ENCODE results near the gene SMYD3.

SMYD3 gene

DNA sequence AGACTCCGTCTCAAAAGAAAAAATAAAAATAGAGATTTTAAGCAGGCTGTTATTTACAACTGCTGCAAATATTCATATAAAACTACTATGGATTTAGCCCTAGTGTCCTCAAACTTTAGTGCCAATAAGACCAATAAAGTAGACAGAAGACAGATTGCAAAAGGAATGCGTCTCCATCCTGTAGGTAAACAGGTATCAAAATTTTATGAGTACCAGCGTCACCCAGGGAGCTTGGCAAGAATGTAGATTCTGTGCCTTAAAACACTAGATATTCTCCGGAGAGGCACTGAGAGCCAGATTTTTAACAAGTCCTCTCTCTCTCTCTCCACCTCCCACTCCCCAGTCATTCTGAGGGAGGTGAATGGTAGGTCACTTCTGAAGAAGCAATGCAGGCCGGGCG lies 18.4 kb downstream of the SMYD3 start:
- H3K4me3 ChIP-seq = no peak overlapping the region
- H3K4me2 ChIP-seq = no peak overlapping the region
- H3K9me3 ChIP-seq (replicated peaks in 1 of 11) = no peaks in the 10 kb centered on the region
- peaks cover 0 to 13% (median 8%) of the 10 kb centered on the region in 10 experiments; a peak in 10 of 20 replicates for H3K4me1 ChIP-seq
- no peaks in the 10 kb centered on the region for H3K27me3 ChIP-seq
- peaks cover 0 to 14% (median 4%) of the 10 kb centered on the region in 11 experiments; a peak in 7 of 22 replicates for H4K20me1 ChIP-seq
- TF ChIP-seq Cebpa-rat (IDR thresholded peaks at IDR 0.05) = no peak
- H3K27ac ChIP-seq = no peak overlapping the region
- H3K36me3 ChIP-seq = peaks cover 0 to 7% (median 0%) of the 10 kb centered on the region in 11 experiments; a peak in 2 of 22 replicates
- H3K9ac ChIP-seq = no peak overlapping the region

DNA sequence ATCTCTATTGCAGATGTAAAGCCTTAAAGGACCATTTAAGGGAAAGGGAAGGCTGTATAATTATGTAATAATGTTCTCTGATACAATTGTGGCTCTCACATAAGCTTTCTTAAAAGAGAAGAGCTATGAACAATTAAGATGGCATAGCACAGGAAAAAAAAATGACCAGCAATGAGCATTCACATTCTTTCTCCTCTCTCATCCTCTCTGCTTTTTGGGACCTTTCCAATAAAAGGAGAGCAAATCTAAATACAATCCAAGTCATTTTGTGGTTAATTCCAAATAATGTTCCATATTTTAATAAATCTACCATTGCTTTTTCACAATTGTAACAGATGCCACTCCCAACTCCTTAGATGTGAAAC lies 23.5 kb downstream of the SMYD3 start:
- Histone ChIP-seq H3K9ac (no peak overlapping the region), H3K4me2 (peak overlapping the region in 3 of 11 experiments; percentile 5 to 16 (median 8); a peak in 3 of 22 replicates), H3K27ac (no peak overlapping the region), H3K27me3 (no peaks in the 10 kb centered on the region), H4K20me1 (peaks cover 0 to 9% (median 0%) of the 10 kb centered on the region in 11 experiments; a peak in 3 of 22 replicates), H3K36me3 (peaks cover 0 to 3% (median 0%) of the 10 kb centered on the region in 11 experiments; a peak in 1 of 22 replicates), H3K4me3 (no peak overlapping the region), H3K4me1 (peaks cover 0 to 16% (median 6%) of the 10 kb centered on the region in 10 experiments; a peak in 8 of 20 replicates), H3K9me3 (replicated peaks in 1 of 11) (peaks cover 0 to 5% (median 0%) of the 10 kb centered on the region in 11 experiments; a peak in 3 of 22 replicates)
- no peak for TF ChIP-seq Cebpa-rat (IDR thresholded peaks at IDR 0.05)

DNA sequence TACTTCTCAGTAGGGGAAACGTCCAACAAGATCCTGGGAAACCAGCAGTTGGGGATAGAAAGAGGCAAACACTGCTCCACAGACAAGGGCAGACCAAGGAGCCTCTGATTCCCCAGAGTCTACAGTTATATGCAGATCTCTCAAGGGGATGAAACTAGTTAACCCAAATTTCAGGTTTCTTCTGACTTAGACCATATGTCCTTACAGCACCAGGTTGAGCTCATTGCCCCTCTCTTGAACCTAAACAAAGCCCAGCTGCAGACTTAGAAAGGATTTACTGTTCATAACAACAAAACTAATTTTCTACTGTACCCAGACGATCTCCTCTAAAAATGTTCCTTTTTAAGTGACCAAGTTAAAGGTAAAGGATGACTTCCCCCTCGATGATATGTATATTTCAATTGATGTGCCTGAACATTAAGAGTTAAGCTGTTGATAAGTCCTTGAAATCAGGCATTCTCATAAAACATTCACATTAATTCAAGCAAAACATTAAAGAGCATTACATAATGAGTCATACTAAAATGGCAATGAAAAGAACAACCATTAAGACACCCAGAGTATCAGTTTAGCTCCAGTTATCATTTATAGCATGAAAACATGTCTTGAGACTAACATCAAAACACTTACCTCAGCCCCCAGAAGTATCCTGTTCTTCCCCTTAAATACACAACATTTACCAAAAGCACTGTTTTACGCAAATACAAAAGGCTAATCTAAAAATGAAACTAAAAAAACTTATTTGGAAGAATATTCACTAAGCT lies 24.1 kb downstream of the SMYD3 start:
- H3K4me2 ChIP-seq = peak overlapping the region in 3 of 11 experiments; percentile 5 to 16 (median 8); a peak in 4 of 22 replicates
- no peak overlapping the region for H3K9ac ChIP-seq
- H3K4me3 ChIP-seq = no peak overlapping the region
- no peaks in the 10 kb centered on the region for H3K27me3 ChIP-seq
- TF ChIP-seq Cebpa-rat (IDR thresholded peaks at IDR 0.05) = no peak
- H3K27ac ChIP-seq = no peak overlapping the region
- peaks cover 0 to 3% (median 0%) of the 10 kb centered on the region in 11 experiments; a peak in 1 of 22 replicates for H3K36me3 ChIP-seq
- H3K9me3 ChIP-seq (replicated peaks in 1 of 11) = peaks cover 0 to 5% (median 0%) of the 10 kb centered on the region in 11 experiments; a peak in 3 of 22 replicates
- H3K4me1 ChIP-seq = peaks cover 0 to 16% (median 6%) of the 10 kb centered on the region in 10 experiments; a peak in 8 of 20 replicates
- peaks cover 0 to 14% (median 0%) of the 10 kb centered on the region in 11 experiments; a peak in 3 of 22 replicates for H4K20me1 ChIP-seq

DNA sequence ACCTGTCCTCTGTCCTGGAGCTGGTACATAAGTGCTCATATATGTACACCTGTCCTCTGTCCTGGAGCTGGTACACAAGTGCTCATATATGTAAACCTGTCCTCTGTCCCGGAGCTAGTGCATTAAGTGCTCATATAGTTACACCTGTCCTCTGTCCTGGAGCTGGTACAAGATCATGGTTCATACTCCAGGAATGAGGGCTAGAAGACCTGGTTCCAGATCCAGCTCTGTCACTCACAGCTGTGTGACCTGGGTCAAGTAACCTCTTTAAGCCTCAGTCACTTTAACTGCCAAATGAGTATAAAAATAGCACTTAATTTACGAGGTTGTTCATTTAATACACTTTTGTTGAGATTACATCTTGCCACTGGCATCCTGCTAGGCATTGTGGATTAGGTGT lies 28.0 kb downstream of the SMYD3 start:
- Histone ChIP-seq H4K20me1 (peaks cover 0 to 29% (median 0%) of the 10 kb centered on the region in 11 experiments; a peak in 4 of 22 replicates), H3K27ac (no peak overlapping the region), H3K9me3 (replicated peaks in 1 of 11) (peaks cover 0 to 5% (median 0%) of the 10 kb centered on the region in 11 experiments; a peak in 3 of 22 replicates), H3K4me2 (no peak overlapping the region), H3K9ac (no peak overlapping the region), H3K4me1 (peaks cover 0 to 18% (median 7%) of the 10 kb centered on the region in 10 experiments; a peak in 9 of 20 replicates), H3K36me3 (peaks cover 0 to 3% (median 0%) of the 10 kb centered on the region in 11 experiments; a peak in 1 of 22 replicates), H3K4me3 (no peak overlapping the region), H3K27me3 (no peaks in the 10 kb centered on the region)
- no peak for TF ChIP-seq Cebpa-rat (IDR thresholded peaks at IDR 0.05)

DNA sequence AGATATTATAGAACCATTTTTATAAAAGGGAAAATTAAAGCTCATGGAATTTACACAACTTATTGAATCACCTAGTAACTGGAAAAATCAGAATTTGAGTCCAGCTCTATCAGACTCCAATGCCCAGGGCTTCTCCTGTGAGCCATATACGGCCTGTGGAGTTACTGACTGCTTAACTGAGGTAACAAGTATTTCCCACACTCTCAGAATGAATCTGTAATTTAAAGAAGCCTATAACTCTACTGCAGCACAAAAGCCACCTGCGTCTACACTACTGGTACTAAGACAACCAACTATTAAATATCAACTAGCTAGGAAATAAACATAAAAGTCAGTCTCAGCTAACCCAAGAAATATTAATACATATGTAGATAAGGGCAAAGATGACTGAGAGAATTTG lies 29.4 kb downstream of the SMYD3 start:
- Histone ChIP-seq H3K4me2 (no peak overlapping the region), H3K27ac (no peak overlapping the region), H3K36me3 (peaks cover 0 to 3% (median 0%) of the 10 kb centered on the region in 11 experiments; a peak in 1 of 22 replicates), H3K9ac (no peak overlapping the region), H3K4me3 (no peak overlapping the region), H4K20me1 (peaks cover 0 to 24% (median 0%) of the 10 kb centered on the region in 11 experiments; a peak in 4 of 22 replicates), H3K9me3 (replicated peaks in 1 of 11) (peaks cover 0 to 5% (median 0%) of the 10 kb centered on the region in 11 experiments; a peak in 3 of 22 replicates), H3K4me1 (peaks cover 0 to 15% (median 7%) of the 10 kb centered on the region in 10 experiments; a peak in 9 of 20 replicates), H3K27me3 (no peaks in the 10 kb centered on the region)
- TF ChIP-seq Cebpa-rat (IDR thresholded peaks at IDR 0.05) = no peak

DNA sequence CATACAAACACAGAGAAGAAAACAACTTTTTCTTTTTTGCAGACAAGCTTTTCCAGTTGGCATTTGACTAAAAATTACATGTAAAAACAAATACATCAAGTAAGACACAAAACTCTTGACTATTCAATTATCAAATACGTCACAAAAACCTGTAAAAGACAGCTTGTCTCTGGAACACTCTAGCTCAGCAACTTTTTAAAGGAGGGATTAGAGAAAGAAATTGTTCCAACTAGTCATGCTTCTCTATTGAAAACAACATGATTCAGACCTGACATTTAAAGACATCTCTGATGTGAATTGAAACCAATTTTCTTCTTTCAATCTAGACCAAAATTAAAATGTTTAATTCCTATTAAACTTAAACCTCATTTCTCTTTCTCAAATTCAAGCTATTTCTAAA lies 30.3 kb downstream of the SMYD3 start:
- H3K27me3 ChIP-seq = no peaks in the 10 kb centered on the region
- H3K4me1 ChIP-seq = peaks cover 0 to 16% (median 8%) of the 10 kb centered on the region in 10 experiments; a peak in 8 of 20 replicates
- TF ChIP-seq Cebpa-rat (IDR thresholded peaks at IDR 0.05) = no peak
- no peak overlapping the region for H3K4me3 ChIP-seq
- no peak overlapping the region for H3K27ac ChIP-seq
- peaks cover 0 to 24% (median 0%) of the 10 kb centered on the region in 11 experiments; a peak in 4 of 22 replicates for H4K20me1 ChIP-seq
- peaks cover 0 to 3% (median 0%) of the 10 kb centered on the region in 11 experiments; a peak in 1 of 22 replicates for H3K36me3 ChIP-seq
- H3K9me3 ChIP-seq (replicated peaks in 1 of 11) = peaks cover 0 to 3% (median 0%) of the 10 kb centered on the region in 11 experiments; a peak in 3 of 22 replicates
- no peak overlapping the region for H3K9ac ChIP-seq
- H3K4me2 ChIP-seq = no peak overlapping the region

DNA sequence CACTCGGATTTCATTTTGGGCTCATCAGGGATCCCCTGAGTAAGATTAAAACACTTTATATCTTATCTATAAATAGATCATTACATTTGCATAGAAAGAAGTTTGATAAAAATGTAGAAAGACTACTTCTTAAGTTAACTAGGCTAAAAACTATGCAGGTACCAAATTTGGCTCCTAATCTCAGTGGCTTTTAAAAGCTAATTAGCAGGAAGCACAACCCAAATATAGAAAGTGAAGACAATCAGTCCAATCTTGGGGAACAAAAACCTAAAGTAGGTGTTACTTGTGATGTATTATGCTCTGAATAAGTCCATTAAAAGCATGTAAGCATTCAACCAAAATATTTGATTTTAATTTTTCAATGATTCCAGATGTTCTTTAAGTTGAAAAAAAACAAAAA lies 35.4 kb downstream of the SMYD3 start:
- Histone ChIP-seq H4K20me1 (peaks cover 0 to 19% (median 0%) of the 10 kb centered on the region in 11 experiments; a peak in 4 of 22 replicates), H3K36me3 (no peaks in the 10 kb centered on the region), H3K4me2 (no peak overlapping the region; a peak in 1 of 22 replicates), H3K9ac (no peak overlapping the region), H3K27me3 (no peaks in the 10 kb centered on the region), H3K4me1 (peaks cover 0 to 20% (median 8%) of the 10 kb centered on the region in 10 experiments; a peak in 8 of 20 replicates), H3K9me3 (replicated peaks in 1 of 11) (no peaks in the 10 kb centered on the region), H3K27ac (no peak overlapping the region), H3K4me3 (no peak overlapping the region)
- TF ChIP-seq Cebpa-rat (IDR thresholded peaks at IDR 0.05) = no peak

DNA sequence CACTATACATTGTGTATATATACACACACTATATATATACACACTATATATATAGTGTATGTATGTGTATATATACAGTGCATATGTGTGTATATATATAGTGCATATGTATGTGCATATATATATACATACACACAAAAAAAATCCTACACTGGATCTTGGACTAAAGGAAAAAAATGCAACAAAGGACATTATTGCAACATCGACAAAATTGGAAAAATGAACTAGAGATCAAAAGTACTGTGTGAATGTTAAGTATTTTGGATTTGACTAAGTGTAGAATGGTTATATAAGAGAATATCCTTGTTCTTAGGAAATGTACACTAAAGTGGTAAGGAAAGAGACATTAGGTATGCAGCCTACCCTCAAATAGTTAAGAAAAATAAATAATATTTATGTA lies 36.5 kb downstream of the SMYD3 start:
- Histone ChIP-seq H3K27me3 (no peaks in the 10 kb centered on the region), H3K36me3 (no peaks in the 10 kb centered on the region), H3K9me3 (replicated peaks in 1 of 11) (no peaks in the 10 kb centered on the region), H3K4me2 (no peak overlapping the region), H3K9ac (no peak overlapping the region), H3K4me1 (peaks cover 0 to 20% (median 8%) of the 10 kb centered on the region in 10 experiments; a peak in 8 of 20 replicates), H3K4me3 (no peak overlapping the region), H4K20me1 (peaks cover 0 to 14% (median 0%) of the 10 kb centered on the region in 11 experiments; a peak in 4 of 22 replicates), H3K27ac (no peak overlapping the region)
- no peak for TF ChIP-seq Cebpa-rat (IDR thresholded peaks at IDR 0.05)

DNA sequence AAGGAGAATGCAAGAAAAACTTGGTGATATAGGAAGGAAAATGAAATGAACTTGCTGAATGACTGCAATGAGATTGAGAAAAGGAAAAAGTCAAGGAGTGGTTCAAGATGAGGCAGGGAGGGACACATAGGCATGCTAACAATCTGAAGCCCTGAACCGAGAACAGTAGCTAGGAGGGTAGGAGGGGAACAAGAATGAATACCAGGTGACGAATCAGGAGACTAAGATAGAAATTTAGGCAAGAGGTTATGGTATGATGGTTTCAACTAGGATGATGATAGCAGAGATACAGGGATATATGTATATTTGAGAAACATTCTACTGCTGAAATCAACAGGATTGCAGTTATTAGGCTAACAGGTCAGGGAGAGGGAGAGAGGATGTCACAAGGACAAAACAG lies 44.1 kb downstream of the SMYD3 start:
- no peak overlapping the region for H3K27ac ChIP-seq
- H3K27me3 ChIP-seq = no peaks in the 10 kb centered on the region
- no peak overlapping the region for H3K9ac ChIP-seq
- H3K4me3 ChIP-seq = no peak overlapping the region
- H3K9me3 ChIP-seq (replicated peaks in 1 of 11) = peaks cover 0 to 12% (median 8%) of the 10 kb centered on the region in 11 experiments; a peak in 12 of 22 replicates
- no peak for TF ChIP-seq Cebpa-rat (IDR thresholded peaks at IDR 0.05)
- H3K4me2 ChIP-seq = no peak overlapping the region
- peaks cover 0 to 11% (median 6%) of the 10 kb centered on the region in 11 experiments; a peak in 6 of 22 replicates for H3K36me3 ChIP-seq
- H4K20me1 ChIP-seq = peaks cover 0 to 13% (median 0%) of the 10 kb centered on the region in 11 experiments; a peak in 3 of 22 replicates
- H3K4me1 ChIP-seq = peaks cover 0 to 9% (median 7%) of the 10 kb centered on the region in 10 experiments; a peak in 9 of 20 replicates

All from BLaER1 treated with 17β-estradiol and CSF1 and Interleukin-3, amounts not matched to agents 10 nM and 100 nM (cell line).